Left lobe of liver (tissue), 2 donors: ENCODE measurements around the gene ALAD. TPM values are rescaled to one million over a fixed set of nuclear protein-coding genes. Genes with fewer than 3 reads are reported as not detected.
"Not testable (repeated sequence)": the region's sequence is repeated elsewhere in the genome, so short reads cannot be mapped to it uniquely, and the experiment has no call there.

Experiments
- ATAC-seq: fragments of 200-7000 bp; cut with Tn5 transposase; one replicate; pipeline ENCODE4 v1.9.1; 2020; ENCODE audit warnings: mild to moderate bottlenecking, moderate library complexity
- DNase-seq: peaks from one replicate; pipeline ENCODE4 v3.0.0-alpha.2; 2020; ENCODE audit warnings: low spot score
- total RNA-seq: library from RNA; stranded (reverse); gene quantifications from one replicate; pipeline ENCODE4 v1.2.1, GENCODE V29; 2021
- donor health status: DM: no; HTN: no; CAD: no; lungs with moderate emphysema.
- donor health status: DM: no; HTN: yes; CAD: no.

ALAD gene
- total RNA-seq, 1 donor from 2014 or later, result 152 TPM

DNA sequence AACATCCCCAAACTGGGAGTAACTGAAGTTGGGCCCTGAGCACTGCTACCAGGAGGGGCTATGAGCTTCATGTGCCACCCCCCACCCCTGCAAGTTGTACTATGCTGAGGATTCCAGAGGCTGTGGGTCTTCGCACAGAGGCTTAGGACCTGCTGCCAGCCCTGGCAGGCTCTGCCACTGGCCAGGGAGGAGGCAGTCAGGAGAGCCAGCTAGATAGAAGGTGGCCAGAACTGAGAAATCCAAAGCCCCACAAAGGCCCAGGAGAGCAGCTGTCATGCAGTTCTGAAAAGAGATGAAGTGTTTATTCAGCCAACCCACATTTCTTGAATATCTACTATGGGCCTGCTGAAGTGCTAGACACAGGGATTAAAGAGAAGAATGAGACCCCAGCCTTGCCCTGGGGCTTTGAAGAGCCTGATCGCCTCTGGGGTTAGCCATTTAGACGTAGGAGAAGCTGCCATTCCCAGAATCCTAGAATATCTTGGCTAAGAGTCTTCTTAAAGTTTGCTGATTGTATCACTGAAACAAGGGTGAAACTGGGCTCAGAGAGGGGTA lies 1.4 kb downstream of the ALAD start:
- DNase-seq (peak; percentile 60), ATAC-seq (peak; percentile 29)

DNA sequence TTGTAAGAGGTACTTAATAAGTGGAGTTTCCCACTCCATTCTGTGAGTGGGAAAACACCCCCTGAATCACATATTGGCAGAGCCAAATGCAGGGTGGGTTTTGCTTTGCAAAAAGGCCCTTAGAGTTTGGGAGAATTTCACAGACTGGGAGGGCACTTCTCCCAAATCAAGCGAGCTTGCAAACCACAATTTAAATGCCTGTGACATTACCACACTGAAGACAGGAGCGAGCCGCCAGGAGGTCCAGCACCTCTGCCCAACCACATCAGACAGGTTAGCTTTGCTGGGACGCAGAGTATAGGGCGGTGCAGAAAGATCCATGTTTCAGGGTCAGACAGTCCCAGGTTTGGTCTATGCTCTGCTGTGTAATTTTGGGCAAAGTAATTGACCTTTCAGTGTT lies 2.3 kb downstream of the ALAD start:
- ATAC-seq (peak; percentile 23), DNase-seq (peak; percentile 55)

DNA sequence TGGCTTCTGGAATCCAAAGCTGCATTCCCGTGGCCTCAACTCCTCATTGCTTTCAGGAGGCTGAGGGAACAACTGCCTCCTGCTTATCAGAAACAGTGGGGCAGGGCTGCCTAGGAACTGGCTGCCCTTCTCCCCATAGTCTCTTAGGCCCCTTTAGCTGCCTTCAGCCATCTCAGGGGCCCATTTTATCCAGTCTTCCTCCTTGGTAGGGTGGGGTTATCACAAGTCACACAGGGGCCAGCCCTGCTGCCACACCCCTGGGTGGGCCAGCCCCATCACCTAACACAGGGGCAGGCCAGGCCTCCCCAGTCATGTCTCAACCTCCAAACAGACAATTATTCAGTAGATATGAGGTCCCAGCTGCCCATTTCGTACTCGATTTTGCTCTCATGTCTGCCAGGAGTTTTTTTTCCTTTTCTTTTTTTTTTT lies 3.9 kb downstream of the ALAD start:
- DNase-seq, result no peak

DNA sequence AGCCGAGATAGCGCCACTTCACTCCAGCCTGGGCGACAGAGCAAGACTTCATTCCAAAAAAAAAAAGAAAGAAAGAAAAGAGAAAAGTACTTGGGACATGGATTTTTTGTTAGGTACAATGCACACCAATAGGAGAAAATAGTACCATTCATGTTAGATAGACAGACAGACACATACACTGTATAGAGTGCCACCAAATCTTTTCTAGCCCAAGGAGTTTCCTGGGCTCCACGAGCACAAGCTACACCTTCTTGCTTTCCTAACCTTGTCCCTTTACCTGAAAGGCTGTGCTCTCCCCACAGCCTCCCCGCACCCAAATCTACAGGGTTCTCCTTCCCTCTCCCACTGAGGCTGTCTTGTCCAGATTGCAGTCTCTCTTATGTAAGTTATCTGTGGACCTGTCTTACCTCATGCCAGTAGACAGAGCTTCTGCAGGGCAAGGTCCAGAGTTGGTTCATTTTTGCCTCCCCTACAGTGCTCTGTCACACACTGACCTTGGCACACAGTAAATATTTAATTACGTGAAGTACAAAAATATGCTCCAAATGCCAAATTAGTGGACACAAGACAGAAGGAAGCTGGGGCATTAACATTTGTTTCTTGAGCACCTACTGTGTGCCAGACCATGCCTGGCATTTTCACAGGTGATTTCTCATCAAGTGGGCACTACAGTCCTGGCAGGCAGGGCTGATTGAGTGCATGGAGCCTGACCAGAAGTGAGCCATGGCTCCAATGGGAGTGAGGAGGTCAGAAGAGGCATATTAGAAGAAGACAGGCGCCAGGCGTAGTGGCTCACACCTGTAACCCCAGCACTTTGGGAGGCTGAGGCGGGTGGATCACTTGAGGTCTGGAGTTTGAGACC lies 5.9 kb downstream of the ALAD start:
- peak; percentile 69 for ATAC-seq
- peak; percentile 83 for DNase-seq

More for the DNA sequence above, 3.9 kb downstream of the ALAD start:
- ATAC-seq, result no peak

DNA sequence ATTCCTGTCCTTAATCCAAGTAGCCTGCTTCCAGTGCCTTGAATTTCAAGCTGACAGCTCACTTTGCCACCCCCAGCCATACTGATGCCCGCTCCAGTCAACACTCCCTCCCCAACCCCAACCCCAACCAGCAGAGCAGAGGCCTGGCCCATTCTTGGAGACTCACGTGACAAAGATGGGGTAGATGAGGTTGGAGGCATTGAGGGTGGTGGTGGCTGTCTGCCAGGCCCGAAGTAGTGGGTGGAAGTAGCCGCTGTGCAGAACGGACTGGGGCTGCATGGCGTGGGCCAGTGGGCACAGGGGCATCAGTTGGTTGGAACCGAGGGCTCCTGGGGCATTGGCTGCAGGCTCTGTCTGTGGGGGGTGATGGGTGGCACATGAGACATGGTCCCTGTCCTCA lies 7.8 kb downstream of the ALAD start:
- DNase-seq (no peak), ATAC-seq (no peak)

DNA sequence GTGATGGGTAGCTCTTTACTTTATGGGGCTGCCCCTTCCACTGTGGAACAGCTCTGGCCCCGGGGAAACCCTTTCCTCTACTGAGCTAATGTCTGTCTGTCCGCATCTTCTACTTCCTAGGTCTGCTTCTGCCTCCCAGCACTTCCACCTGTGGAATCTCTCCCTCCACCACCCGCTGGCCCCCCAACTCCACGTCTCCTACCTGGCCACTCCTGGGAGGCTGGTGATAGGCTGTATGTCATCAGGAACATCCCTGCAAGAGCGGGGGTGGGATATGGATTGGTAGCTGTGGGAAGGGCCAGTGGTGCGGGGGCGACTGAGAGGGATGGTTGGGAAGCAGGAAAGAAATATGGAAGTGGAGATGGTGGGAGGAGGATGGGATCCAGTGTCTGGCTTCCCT lies 9.2 kb downstream of the ALAD start:
- no peak for DNase-seq

DNA sequence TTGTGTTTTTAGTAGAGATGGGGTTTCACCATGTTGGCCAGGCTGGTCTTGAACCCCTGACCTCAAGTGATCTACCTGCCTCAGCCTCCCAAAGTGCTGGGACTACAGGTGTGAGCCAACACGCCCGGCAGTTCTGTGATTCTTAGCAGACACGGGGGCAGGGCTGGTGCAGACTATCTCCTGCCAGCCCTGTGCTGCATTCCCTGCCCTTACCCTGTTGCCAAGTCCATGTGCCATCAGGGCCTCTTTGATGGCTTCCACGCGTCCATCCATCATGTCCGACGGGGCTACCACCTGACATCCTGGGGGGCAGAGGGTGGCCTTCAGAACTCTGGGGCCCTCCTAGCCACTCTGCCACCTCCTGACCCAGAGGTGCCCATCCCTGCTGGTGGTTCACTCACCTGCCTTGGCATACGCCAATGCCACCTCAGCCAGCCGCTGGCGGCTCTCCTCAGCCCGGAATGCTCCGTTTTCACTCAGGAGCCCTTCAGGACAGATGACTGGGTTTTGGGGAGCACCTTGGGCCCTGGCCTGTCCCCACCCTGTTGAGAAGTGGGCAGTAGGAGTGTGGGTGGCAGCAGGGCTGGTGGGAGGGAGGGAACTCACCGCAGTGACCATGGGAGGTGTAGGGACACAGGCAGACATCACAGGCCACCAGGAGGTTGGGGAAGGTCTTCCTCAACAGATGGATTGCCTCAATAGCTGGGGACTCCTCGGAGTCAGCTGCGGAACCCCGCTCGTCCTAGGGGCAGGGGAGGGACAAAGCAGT lies 10.7 kb downstream of the ALAD start:
- DNase-seq, result no peak
- ATAC-seq, result peak; percentile 41

More for the DNA sequence above, 9.2 kb downstream of the ALAD start:
- no peak for ATAC-seq

DNA sequence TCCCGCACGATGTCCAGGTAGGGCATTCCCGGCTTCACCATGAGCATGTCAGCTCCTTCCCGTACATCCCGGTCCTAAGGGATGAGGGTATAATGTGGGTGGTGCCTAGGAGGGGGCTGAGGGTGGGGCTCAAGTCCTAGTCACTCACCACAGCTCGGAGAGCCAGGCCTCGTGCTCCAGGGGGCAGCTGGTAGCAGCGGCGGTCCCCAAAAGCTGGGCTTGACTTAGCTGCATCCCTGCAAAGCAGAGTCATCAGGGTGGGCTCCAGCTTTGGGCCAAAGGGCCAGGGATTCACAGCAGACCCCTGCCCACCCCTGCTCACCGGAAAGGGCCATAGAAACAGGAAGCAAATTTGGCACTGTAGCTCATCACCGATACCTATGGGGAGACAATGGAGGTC lies 11.6 kb downstream of the ALAD start:
- DNase-seq, result no peak
- no peak for ATAC-seq

DNA sequence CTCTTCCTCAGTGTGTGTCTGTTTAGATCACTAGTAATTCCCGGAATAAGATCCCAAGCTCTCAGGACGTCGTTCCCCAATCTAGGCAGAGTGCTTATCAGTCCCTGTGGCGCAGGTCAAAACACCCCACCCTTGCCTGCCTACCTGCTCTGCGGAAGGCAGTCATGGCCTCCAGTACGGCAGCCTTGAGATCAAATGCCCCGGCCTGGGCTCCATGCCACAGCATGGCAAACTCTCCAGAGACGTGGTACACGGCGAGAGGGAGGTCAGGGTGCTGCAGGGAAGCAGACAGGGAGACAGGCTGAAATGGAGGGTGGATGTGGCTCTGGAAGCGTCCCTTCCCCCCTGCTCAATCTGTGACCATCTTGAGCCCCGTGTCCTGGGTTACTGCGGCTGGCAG lies 12.3 kb downstream of the ALAD start:
- DNase-seq (peak; percentile 92), ATAC-seq (peak; percentile 73)

DNA sequence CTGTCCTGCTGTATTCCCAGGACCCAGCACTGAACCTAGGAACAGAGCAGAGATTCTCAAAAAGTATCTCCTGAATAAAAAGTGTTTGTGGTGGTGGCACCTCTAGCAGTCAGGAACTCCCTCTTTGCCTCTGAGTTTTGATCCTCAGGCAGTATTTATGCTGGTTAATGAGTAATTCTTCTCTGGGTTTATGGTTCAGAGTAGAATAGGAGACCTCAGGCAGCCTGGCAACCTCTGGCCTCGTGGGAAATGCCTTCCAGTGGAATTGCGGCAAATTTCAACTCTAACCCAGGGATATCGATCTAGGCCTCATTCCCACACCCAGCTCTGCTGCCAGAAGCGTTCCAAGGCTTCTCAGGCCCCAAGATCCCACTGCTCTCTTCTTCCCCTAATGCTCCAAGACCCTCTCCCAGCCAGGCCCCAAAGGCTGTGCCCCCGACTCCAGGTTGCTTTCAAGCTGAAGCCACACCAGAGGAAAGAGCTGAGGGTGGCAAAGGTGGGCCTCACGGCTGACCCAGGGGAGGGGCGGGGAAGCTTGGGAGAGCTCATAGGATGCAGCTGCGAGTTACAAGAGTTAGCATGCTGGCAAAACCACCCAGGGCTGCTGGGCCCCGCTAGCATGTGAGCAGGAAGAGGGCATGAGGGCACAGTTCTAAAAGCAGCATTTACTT lies 13.4 kb downstream of the ALAD start:
- DNase-seq (peak; percentile 90), ATAC-seq (peak; percentile 69)

DNA sequence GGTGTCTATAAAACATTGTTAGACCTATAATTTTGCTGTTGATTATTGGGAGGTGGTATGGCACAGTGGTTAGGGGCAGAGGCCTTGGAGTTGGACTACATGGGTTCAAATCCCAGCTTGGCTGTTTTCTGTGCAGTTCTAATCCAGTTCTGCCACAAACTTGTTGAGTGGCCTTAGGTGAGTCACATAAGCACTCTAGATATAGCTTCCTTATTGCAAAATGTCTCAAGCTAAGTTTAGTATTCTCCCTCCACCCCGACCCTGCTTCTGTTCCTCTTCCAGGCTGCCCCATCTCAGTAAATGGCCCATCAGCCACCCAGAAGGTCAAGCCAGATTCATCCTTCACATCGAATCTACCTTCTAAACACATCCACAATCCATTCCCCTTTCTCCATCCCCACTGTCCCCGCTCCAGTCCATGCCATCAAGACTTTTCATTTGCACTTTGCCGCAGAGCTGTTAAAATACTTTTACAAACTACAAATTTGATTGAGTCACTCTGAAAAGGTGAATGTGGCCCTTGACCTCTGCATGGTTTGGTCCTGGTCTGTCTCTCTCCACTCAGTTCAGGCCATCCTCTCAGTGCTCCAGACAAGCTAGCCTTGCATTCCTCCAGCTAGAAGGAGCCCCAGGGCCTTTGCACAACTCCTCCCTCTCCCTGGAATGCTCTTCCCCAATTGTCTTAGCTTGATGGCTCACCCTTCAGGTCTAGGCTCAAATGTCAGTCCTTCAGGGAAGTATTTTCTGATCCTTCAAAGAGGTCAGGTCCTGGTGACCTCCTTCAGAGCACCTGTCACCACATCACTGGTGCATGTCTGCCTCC lies 14.3 kb downstream of the ALAD start:
- DNase-seq (no peak), ATAC-seq (no peak)

DNA sequence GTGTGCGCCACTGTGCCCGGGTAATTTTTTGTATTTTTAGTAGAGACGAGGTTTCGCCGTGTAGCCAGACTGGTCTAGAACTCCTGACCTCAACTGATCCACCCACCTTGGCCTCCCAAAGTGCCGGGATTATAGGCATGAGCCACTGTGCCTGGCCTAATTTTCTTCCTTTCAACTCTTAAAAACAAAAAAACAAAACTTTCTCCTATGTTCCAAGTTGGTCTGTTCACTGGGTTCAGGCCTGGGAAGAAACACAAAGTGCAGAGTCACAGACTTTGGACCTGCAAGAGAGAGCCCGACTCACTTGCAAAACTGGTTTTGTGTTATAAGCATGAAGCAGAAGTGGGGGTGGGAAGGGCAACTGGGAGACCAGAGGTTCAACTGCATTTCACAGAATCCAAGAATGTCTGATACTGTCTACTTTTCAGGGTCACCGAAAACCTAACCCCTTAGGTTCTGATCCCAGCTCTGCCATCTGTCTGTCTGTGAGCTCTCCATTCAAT lies 19.1 kb downstream of the ALAD start:
- ATAC-seq (peak; percentile 72), DNase-seq (peak; percentile 88)

DNA sequence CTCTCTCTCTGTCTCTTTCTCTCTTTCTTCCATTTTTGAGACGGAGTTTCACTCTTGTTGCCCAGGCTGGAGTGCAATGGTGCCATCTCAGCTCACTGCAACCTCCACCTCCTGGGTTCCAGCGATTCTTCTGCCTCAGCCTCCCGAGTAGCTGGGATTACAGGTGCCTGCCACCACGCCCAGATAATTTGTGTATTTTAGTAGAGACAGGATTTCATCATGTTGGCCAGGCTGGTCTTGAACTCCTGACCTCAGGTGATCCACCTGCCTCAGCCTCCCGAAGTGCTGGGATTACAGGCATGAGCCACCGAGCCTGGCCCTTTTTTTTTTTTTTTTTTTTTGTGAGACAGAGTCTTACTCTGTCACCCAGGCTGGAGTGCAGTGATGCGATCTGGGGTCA lies 19.6 kb downstream of the ALAD start:
- not testable (repeated sequence) for DNase-seq, ATAC-seq

DNA sequence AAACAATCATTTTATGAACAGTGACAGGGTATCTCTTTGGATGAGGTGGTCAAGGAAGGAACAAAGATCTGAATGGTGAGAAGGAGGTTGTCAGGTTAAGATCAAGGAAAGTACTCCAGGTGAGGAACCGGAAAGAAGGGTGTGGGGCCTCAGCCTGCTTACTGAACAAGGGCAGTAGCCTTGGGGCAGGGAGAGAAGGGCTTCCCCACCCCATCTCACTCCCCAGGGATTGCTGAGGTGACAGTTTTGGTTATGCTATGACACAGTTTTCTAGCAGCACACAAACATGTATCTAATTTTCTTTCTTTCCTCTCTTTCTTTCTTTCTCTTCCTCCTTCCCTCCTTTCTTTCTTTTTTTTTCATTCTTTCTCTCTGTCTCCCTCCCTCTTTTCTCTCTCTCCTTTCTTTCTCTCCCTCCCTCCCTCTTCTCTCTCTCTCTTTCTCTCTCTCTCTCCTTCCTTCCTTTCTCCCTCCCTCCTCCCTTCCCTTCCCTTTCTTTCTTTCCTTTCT lies 20.2 kb downstream of the ALAD start:
- DNase-seq (no peak), ATAC-seq (no peak)

DNA sequence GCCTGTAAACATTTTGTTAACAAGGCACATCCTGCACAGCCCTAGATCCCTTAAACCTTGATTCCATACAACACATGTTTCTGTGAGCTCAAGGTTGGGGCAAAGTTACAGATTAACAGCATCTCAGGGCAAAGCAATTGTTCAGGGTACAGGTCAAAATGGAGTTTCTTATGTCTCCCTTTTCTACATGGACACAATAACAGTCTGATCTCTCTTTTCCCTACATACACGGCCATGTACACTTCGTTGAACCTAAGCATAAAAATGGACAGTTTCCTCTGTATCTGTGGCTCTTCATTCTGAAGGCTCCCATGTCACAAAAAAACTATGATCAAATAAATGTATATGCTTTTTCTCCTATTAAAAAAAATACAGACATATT lies 21.3 kb downstream of the ALAD start:
- DNase-seq, ATAC-seq: not testable (repeated sequence)

DNA sequence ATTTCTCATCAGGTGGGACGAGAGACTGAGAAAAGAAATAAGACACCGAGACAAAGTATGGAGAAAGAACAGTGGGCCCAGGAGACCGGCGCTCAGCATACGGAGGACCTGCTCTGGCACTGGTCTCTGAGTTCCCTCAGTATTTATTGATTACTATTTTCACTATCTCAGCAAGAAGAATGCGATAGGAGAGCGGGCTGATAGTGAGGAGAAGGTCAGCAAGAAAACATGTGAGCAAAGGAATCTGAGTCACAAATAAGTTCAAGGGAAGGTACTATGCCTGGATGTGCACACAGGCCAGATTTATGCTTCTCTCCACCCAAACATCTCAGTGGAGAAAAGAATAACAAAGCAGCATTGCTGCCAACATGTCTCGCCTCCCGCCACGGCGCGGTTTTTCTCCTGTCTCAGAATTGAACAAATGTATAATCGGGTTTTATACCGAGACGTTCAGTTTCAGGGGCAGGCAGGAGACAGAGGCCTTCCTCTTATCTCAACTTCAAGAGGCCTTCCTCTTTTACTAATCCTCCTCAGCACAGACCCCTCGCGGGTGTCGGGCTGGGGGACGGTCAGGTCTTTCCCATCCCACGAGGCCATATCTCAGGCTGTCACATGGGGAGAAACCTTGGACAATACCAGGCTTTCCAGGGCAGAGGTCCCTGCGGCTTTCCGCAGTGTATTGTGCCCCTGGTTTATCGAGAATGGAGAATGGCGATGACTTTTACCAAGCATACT lies 21.8 kb downstream of the ALAD start:
- not testable (repeated sequence) for DNase-seq, ATAC-seq

DNA sequence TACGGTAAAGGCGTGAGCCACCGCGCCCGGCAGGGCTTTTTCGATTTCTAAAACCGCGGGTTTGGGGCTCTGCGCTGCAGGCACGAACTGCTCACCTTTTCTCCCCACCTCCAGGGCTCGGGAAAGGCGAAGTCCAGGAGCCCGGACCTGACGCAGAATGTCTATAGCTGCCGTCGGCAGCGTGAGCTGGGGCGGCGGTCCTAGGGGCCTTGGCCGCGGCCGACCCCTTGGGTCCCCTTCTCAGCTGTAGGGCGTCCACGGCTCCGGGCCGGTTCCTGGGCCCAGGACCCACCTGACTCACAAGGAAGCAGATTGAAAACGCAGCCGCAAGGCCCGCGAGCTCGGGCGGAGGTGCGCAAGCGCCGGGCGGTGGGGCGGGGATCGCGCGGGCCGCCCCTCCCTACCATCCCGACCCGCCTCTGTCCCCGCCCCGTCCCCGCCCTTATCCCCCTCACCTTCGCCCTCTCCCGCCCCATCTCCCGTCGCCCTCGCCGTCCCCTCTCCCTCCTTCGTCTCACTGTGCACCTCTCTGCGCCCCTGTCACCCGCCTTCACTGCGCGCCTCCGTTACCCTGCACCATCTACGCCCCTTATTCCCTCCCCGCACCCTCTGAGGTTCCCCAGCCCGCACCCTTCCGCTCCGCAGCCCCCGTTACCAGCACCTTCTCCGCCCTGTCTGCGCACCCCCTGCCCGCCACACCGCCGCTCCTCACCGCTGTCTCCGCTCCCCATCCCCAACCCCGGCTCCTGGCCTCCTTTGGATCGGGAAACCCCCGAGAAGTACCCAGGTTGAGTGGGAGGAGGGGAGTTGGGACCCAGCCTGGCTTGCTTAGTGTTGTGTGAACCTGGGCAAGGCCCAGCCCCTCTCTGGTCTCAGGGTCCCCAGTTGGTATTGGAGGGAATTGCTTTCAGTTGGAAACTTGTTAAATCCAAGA lies 24.2 kb downstream of the ALAD start, which contains the start of gene HDHD3:
Gene HDHD3 (minus strand): TSS at position 353 of the 934 bp plus-strand sequence. CDS start 2,632 bp downstream, outside the sequence.
- ATAC-seq, result peak; percentile 85
- DNase-seq, result peak; percentile 87
